Measurements from ENCODE around the gene LIPJ.

Gene LIPJ, protein sequence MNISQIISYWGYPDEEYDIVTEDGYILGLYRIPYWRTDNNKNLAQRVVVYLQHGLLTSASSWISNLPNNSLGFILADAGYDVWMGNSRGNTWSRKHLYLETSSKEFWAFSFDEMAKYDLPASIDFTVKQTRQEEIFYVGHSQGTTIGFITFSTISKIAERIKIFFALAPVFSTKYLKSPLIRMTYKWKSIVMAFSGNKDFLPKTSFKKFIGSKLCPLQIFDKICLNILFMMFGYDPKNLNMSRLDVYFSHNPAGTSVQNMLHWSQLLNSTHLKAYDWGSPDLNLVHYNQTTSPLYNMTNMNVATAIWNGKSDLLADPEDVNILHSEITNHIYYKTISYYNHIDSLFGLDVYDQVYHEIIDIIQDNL

DNA sequence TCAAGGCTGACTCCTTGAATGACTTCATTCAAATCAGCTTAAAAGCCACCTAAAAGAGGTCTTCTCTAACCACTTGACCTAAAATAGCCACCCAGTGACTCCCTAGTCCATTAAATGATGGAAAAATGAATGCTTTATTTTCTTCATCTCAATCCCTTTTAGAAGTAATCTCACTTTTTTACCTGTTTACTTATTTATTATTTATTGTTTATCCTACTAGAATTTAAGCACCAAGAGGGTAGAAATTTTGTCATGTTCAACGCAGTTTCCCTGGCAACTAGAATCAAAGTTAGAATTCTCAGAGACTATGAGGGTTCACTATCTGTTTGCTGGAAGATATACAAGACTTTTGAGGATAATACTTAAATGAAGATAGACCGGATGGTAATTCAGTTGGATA, at the start of gene LIPJ:
TSS of gene LIPJ (plus strand) at position 301 of the 400 bp plus-strand sequence. CDS start 3,926 bp downstream, outside the sequence.
- DNase-seq (ENCODE audit: low read depth in 2 of 2), result no peak

DNA sequence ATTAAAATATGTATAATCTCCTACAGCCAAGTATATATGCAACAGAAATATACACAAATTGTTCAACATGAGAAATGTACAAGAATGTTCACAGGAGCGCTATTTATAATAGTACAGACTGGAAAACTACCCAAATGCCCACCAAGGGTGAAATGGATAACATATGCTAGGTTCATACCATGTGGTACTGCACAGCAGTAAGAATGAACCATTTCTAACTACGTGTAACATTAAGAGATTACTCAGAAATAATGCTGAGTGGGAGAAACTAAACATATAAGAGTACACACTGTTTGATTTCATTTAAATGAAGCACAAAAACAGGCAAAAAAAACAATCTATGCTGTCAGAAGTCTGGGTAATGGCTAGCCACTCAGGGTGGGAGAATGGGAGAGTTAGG, 49.2 kb upstream of the LIPJ start:
- DNase-seq (ENCODE audit: low read depth in 2 of 2), result no peak

DNA sequence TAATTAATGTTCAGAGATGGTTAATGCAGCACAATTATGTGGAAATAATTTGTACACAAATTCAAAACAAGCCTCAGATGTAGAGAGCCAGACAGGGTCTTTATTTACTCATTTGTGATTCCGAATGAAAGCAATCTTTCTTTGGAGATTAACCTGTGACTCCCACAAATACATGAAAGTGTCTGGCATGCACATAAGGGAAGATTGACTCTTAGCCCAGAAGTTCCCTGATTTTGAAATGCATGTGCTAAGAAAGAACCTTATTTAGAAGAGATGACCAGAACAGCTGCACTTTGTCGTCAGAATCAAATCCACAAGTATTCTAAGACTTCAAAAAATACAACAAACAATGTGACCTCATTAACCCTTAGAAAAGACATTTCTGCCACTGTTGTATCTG, 48.5 kb upstream of the LIPJ start:
- DNase-seq (ENCODE audit: low read depth in 2 of 2), result no peak

DNA sequence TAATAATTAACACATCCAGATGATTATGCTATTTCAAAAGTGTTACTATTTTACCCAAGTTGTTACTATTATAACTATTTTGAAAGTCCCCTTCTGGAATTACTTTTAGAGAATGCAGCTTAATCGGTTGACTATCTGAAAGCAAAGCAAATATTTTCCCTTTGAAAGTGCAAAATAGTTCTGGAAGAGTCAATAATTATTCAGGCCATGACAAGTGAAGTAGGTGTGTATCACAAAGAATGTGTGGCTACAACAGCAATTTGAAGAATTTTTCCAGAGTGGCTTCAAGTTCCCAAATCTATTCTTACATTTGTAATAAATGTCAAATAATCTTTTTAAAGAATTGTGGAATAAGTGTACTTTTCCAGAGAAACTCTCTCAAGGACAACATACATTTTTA, 46.2 kb upstream of the LIPJ start:
- DNase-seq (ENCODE audit: low read depth in 2 of 2), result no peak

DNA sequence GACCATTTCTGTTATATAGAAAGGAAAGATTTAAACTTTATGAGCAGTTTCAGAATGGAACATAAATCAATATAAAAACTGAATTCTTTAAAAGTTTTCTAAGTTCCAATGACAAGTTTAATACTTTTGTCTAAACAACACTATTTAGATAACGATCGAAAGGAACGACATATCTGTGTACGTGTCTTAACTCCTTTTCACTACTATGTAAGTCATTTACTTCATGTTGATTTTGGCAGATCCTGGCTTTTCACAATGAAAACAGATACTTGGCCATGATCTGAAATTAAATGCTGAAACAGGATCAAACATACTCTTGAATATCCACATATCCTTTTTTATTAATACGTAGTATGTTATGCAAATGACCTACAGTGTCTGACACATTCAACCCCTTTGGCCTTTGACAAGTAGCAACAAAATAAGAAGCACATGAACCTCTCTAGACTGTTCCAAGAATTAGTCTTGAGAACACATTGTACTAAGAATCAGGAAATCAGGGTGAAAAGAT, 45.4 kb upstream of the LIPJ start:
- DNase-seq (ENCODE audit: low read depth in 2 of 2), result no peak

DNA sequence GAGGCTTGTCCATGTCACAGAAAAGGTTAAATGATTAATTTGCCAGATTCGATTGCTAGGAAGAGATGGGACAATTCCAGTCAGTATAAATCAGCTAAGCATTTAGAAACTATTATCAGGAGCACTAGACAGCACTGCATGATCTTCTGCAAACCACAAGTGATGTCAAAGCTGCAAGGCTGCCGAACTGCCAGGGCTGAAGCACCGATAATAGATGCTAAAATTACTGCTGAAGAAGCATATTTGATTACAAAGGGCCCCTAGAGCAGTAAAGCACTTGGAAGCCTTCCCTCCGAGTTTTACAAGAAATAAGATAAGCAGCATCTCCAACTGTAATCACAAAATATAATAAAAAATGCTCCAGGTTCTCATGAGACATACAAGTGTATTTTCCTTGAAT, 44.0 kb upstream of the LIPJ start:
- no peak for DNase-seq (ENCODE audit: low read depth in 2 of 2)

DNA sequence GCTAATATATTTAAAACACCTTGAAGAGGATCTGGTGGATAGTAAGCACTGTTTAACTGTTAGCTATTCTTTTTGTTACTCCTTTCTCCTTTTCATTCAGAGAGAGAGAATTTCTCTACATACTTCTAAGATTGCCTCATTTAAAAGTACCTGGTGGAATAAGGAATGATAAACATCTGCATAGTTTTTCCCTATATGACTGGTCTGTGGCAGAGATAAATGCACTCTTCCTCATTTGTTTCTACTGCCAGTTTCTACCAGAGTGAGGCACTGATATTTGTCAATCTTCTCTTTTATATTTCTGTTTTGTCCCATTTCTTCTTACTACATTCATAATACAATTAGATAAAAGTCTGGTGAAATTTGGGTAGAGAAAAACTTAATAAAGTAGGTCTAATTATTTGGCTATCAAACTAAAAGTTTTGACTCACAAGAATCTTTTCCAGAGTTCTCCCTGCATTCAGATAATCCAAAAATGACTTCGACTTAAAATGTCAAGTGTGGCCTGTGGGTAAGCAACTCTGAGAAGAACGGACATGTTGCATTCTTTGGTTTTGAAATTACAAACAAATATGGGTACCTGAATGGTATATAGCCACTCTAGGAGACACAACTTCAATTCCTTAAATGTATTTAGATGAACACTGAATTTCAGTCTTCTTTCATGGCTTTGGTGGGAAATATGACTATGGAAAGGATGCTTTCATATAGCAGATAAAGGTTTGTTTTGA, 42.3 kb upstream of the LIPJ start:
- no peak for DNase-seq (ENCODE audit: low read depth in 2 of 2)

DNA sequence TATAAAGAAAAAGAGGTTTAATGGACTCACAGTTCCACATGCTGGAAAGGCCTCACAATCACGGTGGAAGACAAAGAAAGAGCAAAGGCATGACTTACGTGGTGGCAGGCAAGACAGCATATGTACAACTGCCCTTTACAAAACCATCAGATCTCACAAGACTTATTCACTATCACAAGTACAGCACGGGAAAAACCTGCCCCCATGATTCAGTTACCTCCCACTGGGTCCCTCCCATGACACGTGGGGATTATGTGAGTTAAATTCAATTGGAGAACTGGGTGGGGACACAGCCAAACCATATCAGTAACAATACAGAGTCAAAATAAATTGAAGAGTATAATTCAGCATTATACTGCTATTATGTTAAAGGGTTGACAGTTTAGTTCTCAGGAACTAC, 41.2 kb upstream of the LIPJ start:
- DNase-seq (ENCODE audit: low read depth in 2 of 2), result no peak

DNA sequence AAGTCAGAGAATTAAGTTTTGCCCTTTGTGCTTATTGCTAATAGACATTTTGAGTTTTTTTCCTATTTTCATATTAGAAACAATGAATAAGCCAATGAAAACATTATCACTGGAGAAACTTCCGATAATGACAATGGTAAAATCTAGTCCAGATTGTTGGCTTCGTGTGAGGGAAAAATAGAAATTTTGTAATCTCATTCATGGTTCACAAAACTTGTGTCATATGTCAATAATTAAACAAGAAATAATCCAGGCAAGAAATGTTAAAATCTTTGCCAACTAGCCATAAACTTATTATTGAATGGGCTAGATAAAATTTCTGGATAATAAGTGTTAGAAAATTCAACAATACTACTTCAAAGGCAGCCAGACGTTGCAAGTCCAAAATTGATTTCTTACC, 40.1 kb upstream of the LIPJ start:
- DNase-seq (ENCODE audit: low read depth in 2 of 2), result no peak

DNA sequence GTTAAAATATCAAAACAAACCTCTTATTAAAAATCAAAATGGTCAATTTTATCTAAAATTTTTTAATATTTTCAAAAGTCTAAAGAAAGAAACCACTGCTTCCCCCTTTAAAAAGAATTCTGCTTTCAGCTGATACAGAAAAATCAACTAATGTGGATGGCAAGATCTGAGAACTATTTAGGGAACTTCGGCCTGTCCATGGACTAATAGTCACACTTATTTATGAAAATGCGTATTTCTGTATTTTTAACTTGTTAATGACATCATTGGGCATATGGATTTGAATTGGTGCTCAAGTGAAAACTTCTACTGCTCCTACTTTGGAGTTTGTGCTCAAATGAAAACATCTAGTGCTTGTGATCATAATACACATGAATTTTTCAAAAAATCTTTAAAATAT, 35.3 kb upstream of the LIPJ start:
- DNase-seq (ENCODE audit: low read depth in 2 of 2), result no peak

DNA sequence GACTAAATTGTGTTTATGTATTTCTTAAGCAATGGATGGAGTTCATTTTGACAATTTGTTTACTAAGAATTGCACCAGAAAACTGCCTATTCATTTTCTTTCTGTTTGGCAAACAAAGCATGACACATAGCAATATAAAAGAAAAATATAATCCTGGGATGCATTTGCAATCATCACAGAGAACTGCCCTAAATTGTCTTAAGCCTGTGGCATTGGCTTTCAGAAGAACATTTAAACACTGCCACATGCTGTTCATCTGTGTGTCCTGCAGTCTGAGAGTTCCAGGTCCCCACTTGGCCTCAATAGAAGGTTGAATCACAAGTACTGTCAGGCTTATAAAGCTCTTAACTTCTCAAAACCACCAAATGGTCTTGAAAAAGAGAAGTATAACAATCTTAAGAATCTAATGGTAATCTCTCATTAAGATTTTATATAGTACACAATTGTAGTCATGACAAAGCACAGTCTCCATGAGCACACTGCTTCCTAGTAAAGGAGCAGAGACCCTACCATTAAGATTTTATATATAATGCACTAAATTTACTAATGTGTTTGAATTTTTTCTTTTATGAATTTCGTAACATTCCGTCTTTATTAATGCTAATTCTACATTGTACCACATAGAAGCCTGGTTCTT, 33.3 kb upstream of the LIPJ start:
- DNase-seq (ENCODE audit: low read depth in 2 of 2), result no peak

DNA sequence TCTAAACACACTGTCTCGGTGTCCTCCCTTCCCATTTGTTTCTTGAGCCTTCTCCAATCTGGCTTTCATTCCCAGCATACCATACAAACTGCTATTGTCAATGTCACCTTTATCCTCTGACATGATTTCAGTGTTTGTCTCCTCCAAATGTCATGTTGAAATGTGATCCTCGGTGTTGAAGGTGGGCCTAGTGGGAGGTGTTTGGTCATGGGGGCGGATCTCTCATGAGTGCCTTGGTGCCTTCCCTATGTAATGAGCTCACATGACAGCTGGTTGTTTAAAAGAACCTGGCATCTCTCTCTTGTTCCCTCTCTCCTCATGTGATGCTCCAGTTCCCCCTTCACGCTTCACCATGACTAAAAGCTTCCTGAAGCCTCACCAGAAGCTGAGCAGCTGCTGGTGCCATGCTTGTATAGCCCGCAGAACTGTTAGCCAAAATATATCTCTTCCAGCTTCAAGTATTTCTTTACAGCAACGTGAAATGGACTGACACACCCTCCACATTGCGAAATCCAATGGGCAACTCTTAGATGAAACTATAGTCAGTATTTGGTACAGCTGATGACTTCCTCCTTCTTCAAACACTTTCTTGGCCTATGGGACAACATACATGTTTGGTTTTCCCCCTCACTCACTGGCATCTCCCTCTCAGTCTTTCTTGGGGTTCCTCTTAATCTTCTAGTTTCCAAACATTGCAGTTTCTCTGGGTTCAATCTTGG, 31.2 kb upstream of the LIPJ start:
- DNase-seq (ENCODE audit: low read depth in 2 of 2), result no peak

DNA sequence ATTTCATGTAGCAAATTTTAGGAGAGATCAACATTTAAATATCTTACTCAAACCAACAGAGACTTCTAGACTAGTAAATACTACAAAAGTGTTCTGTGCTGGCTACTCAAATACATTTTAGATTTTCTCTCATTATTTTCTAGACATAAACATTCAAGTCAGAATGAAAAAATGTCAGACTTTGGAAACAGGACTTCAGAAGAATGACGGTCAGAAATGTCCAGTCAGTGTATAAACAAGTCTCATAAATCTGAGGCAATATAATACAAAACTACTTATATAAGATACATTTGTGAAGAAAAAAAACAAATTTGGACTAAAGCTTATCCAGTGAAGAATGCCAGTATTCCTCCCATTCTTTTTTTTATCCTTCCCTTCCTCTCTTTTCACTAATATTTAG, 29.3 kb upstream of the LIPJ start:
- DNase-seq (ENCODE audit: low read depth in 2 of 2), result no peak

DNA sequence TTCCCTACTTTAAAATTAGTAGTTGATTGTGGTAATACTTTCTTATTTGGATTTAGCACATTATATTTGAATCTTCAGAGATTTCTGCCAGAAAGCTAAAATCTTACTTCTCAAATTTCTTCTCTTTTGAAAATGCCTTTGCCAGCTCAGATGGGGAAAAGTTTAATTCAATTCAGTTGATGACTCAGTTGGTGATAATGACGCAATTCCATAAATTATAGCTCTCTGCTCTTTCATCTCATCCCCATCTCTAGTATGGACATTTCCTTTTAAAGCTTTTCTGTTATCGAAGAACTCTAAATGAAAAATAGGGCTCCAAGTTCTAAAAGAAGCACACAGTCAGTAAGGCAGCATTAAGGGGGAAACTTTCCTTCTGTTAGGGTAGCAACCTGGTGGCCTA, 28.9 kb upstream of the LIPJ start:
- no peak for DNase-seq (ENCODE audit: low read depth in 2 of 2)

DNA sequence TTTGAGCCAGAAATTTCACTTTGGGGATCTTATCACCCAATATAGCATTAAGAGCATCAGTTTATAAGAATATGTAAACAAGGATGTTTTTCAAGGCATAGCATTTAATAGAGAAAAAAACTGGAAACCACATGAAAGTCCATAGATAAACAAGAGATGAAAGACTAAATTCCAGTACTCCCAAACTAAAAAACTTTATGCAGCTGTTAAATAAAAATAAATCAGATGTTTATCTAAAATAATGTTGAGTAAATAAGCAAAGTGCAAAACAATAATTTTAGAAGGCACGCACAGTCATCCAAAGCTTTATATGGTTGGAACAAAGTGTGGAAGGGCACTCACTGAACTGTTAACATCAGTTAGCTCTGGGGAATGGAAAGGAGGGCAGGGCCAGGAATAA, 24.4 kb upstream of the LIPJ start:
- DNase-seq (ENCODE audit: low read depth in 2 of 2), result no peak

DNA sequence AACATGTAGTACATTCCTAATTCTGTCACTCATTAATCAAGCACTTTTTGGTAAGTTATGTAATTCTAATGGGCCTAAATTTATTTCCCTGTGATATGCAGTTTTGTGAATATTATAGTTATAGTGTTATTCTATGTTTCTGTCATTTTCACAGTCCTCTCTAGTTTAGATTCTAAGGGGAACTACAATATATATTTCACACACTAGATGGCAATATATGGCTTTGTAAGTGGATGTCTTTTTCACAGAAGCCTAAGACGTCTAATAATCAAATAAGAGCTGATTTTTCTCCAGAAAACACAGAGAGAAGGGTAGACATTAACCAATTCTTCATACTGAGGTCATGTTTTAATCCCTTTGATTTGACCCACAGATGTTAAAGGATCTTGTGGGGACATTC, 21.5 kb upstream of the LIPJ start:
- no peak for DNase-seq (ENCODE audit: low read depth in 2 of 2)

DNA sequence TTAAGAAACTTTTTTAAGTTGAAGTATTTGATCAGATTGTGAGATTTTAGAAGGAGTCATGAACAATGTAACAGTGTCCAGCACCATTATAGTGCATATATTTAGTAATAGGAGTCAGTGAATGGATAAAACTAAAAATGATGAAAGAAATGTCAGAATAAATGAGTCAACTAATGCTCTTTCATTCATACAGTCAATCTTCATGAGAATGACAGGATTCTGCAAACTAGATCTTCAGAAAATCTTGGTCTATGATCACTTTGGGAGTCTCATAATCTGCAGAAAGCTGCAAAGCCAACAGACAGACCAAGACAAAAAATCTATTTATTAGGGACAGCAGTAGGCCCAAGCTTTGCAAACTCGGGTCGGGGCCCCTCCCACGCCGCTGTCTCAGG, 4.2 kb upstream of the LIPJ start:
- DNase-seq (ENCODE audit: low read depth in 2 of 2), result no peak

DNA sequence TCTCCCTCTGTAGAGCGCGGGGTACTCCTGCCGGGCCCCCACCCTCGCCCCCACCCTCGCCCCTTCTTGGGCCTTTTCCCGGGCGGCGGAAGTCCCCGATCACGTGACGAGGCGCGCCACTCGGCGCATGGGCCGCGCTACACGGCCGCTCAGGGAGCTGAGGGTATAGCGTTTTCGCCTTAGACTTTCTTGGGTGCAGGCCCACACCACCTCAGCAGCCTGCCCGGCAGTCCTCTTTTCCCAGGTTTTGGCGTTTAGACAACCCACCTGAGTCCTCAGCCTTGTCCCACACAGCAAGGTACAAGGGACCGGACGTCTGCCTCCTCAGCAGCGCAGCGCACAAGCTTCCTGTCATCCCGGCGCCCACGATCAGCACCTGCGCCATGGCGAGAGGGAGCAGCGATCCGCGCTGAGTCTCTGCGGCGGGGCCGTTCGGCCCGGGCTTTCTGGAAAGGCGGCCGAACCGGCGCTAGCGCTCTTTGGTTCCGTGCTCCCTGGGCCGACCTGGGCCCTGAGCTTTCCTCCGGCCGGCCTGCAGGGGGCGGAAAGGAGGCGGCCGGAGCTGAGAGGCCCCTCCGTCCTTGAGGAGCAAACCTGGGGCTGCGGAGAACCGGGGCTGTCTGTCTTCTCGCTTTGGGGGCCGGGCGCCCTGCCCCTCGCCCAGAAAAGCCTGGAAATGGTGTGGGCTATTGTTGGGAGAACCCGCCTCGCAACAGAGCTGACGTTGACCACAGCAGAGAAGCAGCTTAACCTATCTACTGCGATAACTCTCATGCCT, 3.6 kb upstream of the LIPJ start, which contains the start of gene RNLS:
TSS of gene RNLS (minus strand) at position 513 of the 778 bp plus-strand sequence.
- peak; percentile 41 to 57 for DNase-seq (ENCODE audit: low read depth in 2 of 2)

DNA sequence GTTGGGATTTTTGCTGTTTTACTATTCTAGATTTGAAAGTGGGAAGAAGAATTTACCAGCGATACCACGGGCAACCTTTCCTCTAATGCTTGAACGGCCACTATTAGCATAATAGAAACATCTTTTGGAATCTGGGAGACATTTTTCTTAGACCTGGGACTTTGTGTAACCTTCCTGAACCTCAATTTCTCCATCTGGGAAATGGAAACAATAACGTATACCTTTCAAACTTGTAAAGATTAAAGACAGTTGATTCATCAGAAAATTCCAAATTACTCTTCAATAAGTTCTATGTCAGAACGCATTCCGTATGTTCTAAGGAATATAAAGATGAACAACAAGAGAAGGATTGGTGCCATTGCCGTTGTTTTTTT, 3.0 kb upstream of the LIPJ start:
- no peak for DNase-seq (ENCODE audit: low read depth in 2 of 2)

DNA sequence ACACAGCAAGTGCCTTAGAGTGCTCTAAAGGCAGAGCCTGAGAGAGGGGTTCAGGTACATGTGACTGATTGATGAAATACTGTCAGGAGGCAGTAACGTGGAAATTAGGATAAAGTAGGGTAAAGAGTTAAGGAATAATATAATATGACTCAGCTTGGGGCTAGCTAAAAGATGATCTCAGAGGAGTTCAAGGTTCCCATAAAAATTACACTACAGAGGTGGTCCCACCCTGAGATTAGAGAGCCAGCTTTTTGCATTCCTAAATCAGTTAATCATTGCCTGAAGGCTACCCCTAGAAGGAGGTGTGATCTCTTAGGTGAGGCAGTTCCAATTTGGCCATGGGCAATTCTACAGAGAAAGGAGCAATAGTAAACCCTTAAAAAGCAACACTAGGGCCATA, 5.8 kb downstream of the LIPJ start:
- no peak for DNase-seq (ENCODE audit: low read depth in 2 of 2)

DNA sequence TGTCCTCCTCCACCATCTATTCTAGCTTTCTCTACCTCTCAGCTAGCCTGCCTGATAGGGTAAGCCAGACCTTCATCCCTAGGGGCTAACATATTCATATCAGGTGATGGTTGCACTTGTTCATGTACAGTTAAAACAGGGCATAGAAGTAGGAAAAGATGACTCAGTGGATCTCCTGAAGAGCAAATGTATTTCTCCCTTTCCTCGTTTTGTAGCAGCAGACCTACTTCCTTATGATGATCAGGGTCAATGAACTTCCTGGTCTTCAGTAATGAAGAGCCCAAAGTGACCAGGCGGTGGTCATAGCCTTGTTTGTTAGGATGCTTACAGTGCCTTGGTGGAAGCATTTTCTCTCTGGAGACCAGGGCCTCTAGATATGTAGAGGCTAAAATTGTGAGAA, 6.3 kb downstream of the LIPJ start:
- no peak for DNase-seq (ENCODE audit: low read depth in 2 of 2)

Data from stimulated activated CD8-positive, alpha-beta memory T cell treated with anti-CD3 and anti-CD28 coated beads, Interleukin-15, amount 100 ng/mL, for 48 hours (primary cell).